Right lobe of liver (tissue), 6 donors: Measurements from ENCODE around the gene KDELR3. TPM values are rescaled to one million over a fixed set of nuclear protein-coding genes. Genes with fewer than 3 reads are reported as not detected.

ENCODE experiments used
- ATAC-seq, 4 donors: fragments of 200-7000 bp; cut with Tn5 transposase; one replicate each; pipeline ENCODE4 v1.9.1; 2020; ENCODE audit warnings: mild to moderate bottlenecking in 4 of 4, moderate library complexity in 4 of 4
- DNase-seq, 3 donors: peaks; one replicate each; pipeline ENCODE4 v3.0.0-alpha.2; 2020
- H3K27ac ChIP-seq, 3 donors: fragments of 200-600 bp; one replicate each; pipeline ENCODE4 v1.8.0; 2022
- H3K27me3 ChIP-seq, 2 donors: fragments of 200-600 bp; one replicate each; pipeline ENCODE4 v1.8.0; 2022
- H3K36me3 ChIP-seq, 4 donors: fragments of 200-600 bp; sonication (generic) in 1 of 4; one replicate each; pipeline versions ENCODE4 v1.5.1 to v1.8.0; 2017 to 2022; ENCODE audit warnings: control low read depth in 1 of 4
- H3K4me1 ChIP-seq, 4 donors: fragments of 200-600 bp; sonication (generic) in 1 of 4; one replicate each; pipeline versions ENCODE4 v1.5.1 to v1.8.0; 2017 to 2022; ENCODE audit warnings: control low read depth in 1 of 4
- H3K4me3 ChIP-seq, 3 donors: fragments of 200-600 bp; one replicate each; pipeline ENCODE4 v1.8.0; 2022
- H3K9me3 ChIP-seq, 4 donors: fragments of 200-600 bp; sonication (generic) in 1 of 4; one replicate each; pipeline versions ENCODE4 v1.5.1 to v1.8.0; 2017 to 2022; ENCODE audit warnings: control low read depth in 1 of 4
- POLR2A ChIP-seq: fragments of 450-650 bp; IDR thresholded peaks from one replicate; pipeline ENCODE4 v1.6.1; 2017; ENCODE audit warnings: antibody characterized with exemption, mild to moderate bottlenecking
- WGBS: methylation state at CpG from one replicate; pipeline ENCODE4 v1.1.6; 2018; ENCODE audit warnings: low coverage, low lambda C conversion rate; ENCODE audit not compliant: insufficient coverage; ENCODE audit errors: missing lambda C conversion rate; 5-methylcytosine and 5-hydroxymethylcytosine counted together
- intact Hi-C, 2 donors: fragments of 100-400 bp; cut with DNase I; formaldehyde crosslinking; loops; one replicate each; pipeline versions ENCODE4 v1.11.2 to v1.14.1; 2022
- total RNA-seq, 6 experiments: library from RNA; depleted of rRNA in 2 of 6; stranded (reverse); fragments of >200 nt in 2 of 6; fragmentation: NEBNext Ultra II Directional in 3 of 6; extraction: Animal tissue kit (Norgen Biotek cat#: 25700) in 3 of 6; gene quantifications; one replicate each; pipeline versions ENCODE4 v1.1.0 to v1.2.4, GENCODE V29; 2016 to 2023
- TF ChIP-seq, protein P1 (sequence below), 4 donors: fragments of 200-600 bp in 3 of 4; fragments of 450-650 bp in 1 of 4; IDR thresholded peaks; one replicate each; pipeline versions ENCODE4 v1.5.1 to v1.8.0; 2016 to 2022; ENCODE audit warnings: antibody characterized with exemption in 4 of 4, mild to moderate bottlenecking in 2 of 4
- donor health status: DM: no; HTN: yes; CAD: no.
- donor health status: DM: no; HTN: no; CAD: no.
- donor health status: DM: no; HTN: no; CAD: no.
- donor health status: DM: no; HTN: yes; CAD: no.
- donor health status: DM: no; HTN: yes; CAD: no.

The KDELR3 gene
- total RNA-seq, 6 experiments from 2014 or later: 2.4 to 53.8 (median 12.8) TPM

DNA sequence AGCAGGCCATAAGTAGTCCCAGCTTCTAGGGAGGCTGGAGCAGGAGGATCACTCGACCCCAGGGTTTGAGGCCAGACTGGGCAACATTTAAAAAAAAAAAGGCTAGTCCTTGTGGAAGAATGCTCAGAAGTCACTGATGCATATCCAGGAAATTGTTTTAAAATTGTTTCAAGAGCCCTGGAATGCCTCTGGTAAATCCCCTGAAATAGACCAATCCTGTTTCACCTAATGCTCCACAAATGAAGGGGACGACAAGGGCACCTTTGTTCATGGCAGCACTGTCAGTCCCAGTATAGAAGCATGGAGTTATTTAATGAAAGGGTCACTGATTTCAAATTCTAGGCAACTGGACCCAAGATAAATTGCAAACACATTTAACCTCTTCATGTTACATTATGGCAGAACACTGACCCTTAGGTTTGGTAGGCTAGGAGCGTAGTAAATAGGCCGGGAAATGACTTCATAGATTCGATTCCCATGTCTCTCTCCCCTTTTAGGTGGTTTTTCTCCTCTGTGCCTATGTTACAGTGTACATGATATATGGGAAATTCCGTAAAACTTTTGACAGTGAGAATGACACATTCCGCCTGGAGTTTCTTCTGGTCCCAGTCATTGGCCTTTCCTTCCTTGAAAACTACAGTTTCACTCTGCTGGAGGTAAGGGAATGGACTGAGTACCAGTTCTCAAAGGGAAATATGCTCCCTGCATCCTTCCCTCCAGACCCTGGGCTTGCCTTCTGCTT, 11.4 kb downstream of the KDELR3 start:
- H3K27ac ChIP-seq: no peak overlapping the region
- H3K36me3 ChIP-seq: peaks cover 2 to 35% (median 20%) of the 10 kb centered on the region in 4 donors
- ATAC-seq (peak in 1 of 4 donors; percentile 6), DNase-seq (no peak)
- H3K4me3 ChIP-seq: no peak overlapping the region
- no peak for TF ChIP-seq POLR2A
- TF ChIP-seq, protein P1, sequence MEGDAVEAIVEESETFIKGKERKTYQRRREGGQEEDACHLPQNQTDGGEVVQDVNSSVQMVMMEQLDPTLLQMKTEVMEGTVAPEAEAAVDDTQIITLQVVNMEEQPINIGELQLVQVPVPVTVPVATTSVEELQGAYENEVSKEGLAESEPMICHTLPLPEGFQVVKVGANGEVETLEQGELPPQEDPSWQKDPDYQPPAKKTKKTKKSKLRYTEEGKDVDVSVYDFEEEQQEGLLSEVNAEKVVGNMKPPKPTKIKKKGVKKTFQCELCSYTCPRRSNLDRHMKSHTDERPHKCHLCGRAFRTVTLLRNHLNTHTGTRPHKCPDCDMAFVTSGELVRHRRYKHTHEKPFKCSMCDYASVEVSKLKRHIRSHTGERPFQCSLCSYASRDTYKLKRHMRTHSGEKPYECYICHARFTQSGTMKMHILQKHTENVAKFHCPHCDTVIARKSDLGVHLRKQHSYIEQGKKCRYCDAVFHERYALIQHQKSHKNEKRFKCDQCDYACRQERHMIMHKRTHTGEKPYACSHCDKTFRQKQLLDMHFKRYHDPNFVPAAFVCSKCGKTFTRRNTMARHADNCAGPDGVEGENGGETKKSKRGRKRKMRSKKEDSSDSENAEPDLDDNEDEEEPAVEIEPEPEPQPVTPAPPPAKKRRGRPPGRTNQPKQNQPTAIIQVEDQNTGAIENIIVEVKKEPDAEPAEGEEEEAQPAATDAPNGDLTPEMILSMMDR (IDR thresholded peaks at IDR 0.05): no peak
- 79% methylated on average over 7 of the region's 7 CpGs for WGBS
- H3K9me3 ChIP-seq: no peaks in the 10 kb centered on the region
- no peaks in the 10 kb centered on the region for H3K4me1 ChIP-seq
- intact Hi-C loops: no loop called here
- H3K27me3 ChIP-seq: no peaks in the 10 kb centered on the region

- intact Hi-C loops: no loop called here
- 74% methylated on average over 2 of the region's 3 CpGs for WGBS
- ATAC-seq: no peak
These were observed 13.4 kb downstream of the KDELR3 start for GRCh38 chr22:38481162-38481870.

DNA sequence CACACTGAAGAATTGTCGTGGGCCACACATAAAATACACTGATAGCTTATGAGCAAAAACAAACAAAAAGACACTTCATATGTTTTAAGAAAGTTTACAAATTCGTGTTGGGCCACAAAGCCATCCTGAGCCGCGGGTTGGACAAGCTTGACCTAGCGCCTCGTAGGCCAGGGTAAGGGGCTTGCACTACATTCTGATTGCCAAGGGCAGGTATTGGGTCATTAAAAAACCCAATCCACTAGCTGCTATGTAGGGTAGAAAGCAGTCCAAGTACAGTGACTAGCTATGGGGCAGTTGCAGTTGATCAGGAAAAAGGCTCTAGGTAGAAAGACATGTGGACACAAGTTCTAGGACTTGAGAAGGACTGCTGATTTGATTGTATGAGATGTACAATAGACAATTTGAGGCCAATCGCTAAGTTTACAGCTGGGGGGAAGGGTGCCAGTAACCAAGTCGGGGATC, 14.0 kb downstream of the KDELR3 start:
- no peak overlapping the region for H3K27ac ChIP-seq
- H3K36me3 ChIP-seq: peaks cover 13 to 61% (median 43%) of the 10 kb centered on the region in 4 donors
- DNase-seq (no peak), ATAC-seq (no peak)
- H3K27me3 ChIP-seq: no peaks in the 10 kb centered on the region
- H3K4me1 ChIP-seq: no peaks in the 10 kb centered on the region
- H3K4me3 ChIP-seq: no peak overlapping the region
- whole genome bisulfite sequencing: 87% methylated on average over 8 of the region's 8 CpGs
- intact Hi-C loops: no loop called here
- TF ChIP-seq POLR2A: no peak
- TF ChIP-seq, protein P1 (IDR thresholded peaks at IDR 0.05): no peak
- no peaks in the 10 kb centered on the region for H3K9me3 ChIP-seq

More at GRCh38 chr22:38481162-38481870, 13.4 kb downstream of the KDELR3 start:
- Histone ChIP-seq H3K9me3 (no peaks in the 10 kb centered on the region), H3K36me3 (peaks cover 13 to 55% (median 38%) of the 10 kb centered on the region in 4 donors), H3K27me3 (no peaks in the 10 kb centered on the region), H3K27ac (no peak overlapping the region), H3K4me1 (no peaks in the 10 kb centered on the region), H3K4me3 (no peak overlapping the region)
- TF ChIP-seq POLR2A: no peak
- TF ChIP-seq, protein P1 (IDR thresholded peaks at IDR 0.05): no peak
- no peak for DNase-seq

DNA sequence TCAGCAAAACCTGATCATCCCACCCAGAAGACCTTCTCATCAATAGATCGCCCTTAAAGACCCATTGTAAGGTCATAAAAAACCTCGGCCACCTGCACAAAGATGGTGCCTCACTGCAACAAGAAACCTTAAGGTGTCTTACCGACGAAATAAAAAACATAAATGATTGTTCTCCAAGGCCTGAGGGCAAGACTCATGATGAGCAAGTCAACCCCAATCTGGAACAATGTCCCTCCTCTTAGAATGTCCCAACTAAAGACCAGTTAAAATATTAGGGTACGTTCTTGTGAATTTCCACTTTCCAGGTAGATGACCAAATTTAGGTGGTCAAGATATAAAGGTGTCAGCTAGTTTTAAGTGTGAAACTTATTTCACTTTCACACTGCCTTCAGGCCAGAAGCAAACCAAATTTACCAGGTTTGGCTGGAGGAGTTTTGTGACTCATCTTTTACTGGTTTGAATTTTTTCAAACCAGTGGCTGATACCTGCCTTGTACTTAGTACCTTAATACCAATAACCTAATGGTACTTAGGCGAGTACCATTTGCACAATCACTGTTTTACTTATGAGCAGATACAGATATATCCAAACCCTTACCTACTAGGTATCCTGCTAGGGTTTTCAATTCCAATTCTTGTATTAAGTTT, 14.9 kb downstream of the KDELR3 start:
- intact Hi-C loops: no loop called here
- peaks cover 13 to 70% (median 50%) of the 10 kb centered on the region in 4 donors for H3K36me3 ChIP-seq
- no peak for DNase-seq
- H3K27me3 ChIP-seq: no peaks in the 10 kb centered on the region
- H3K4me3 ChIP-seq: no peak overlapping the region
- ATAC-seq: no peak
- no peaks in the 10 kb centered on the region for H3K9me3 ChIP-seq
- 94% methylated on average over 5 of the region's 6 CpGs for WGBS
- TF ChIP-seq, protein P1 (IDR thresholded peaks at IDR 0.05): no peak
- TF ChIP-seq POLR2A: no peak
- H3K27ac ChIP-seq: no peak overlapping the region
- H3K4me1 ChIP-seq: no peaks in the 10 kb centered on the region
